ENCODE measurements around the gene APH1A.

APH1A gene

GRCh38 chr1:150288822-150289221 lies 20.0 kb upstream of the APH1A start:
- TF ChIP-seq CEBPB (IDR thresholded peaks at IDR 0.05) (no peak), EGR1 (IDR thresholded peaks at IDR 0.05) (no peak), FOXM1 (IDR thresholded peaks at IDR 0.05; ENCODE audit: borderline replicate concordance, low read depth) (no peak), REST (IDR thresholded peaks at IDR 0.05; ENCODE audit: low read depth) (no peak), USF1 (IDR thresholded peaks at IDR 0.05) (no peak), ZBTB7A (IDR thresholded peaks at IDR 0.05; ENCODE audit: low read depth) (no peak), TCF12 (IDR thresholded peaks at IDR 0.05; ENCODE audit: low read depth) (no peak), EP300 (IDR thresholded peaks at IDR 0.05; ENCODE audit: borderline replicate concordance) (no peak), NFIC (IDR thresholded peaks at IDR 0.05) (no peak), YY1 (IDR thresholded peaks at IDR 0.05; ENCODE audit: low read depth) (no peak), TEAD4 (IDR thresholded peaks at IDR 0.05) (no peak), MAX (IDR thresholded peaks at IDR 0.05) (no peak), CREB1 (IDR thresholded peaks at IDR 0.05; ENCODE audit: low read depth) (no peak), RAD21 (IDR thresholded peaks at IDR 0.05; ENCODE audit: low read depth) (no peak), TAF1 (IDR thresholded peaks at IDR 0.05; ENCODE audit: low read depth) (no peak)

- TF ChIP-seq ZBTB7A (IDR thresholded peaks at IDR 0.05; ENCODE audit: low read depth) (no peak), EP300 (IDR thresholded peaks at IDR 0.05; ENCODE audit: borderline replicate concordance) (no peak), TAF1 (IDR thresholded peaks at IDR 0.05; ENCODE audit: low read depth) (no peak), YY1 (IDR thresholded peaks at IDR 0.05; ENCODE audit: low read depth) (no peak), RAD21 (IDR thresholded peaks at IDR 0.05; ENCODE audit: low read depth) (no peak), USF1 (IDR thresholded peaks at IDR 0.05) (no peak), FOXM1 (IDR thresholded peaks at IDR 0.05; ENCODE audit: borderline replicate concordance, low read depth) (no peak)
Observed at GRCh38 chr1:150288382-150288781, 19.6 kb upstream of the APH1A start.

- TF ChIP-seq EP300 (IDR thresholded peaks at IDR 0.05; ENCODE audit: borderline replicate concordance) = no peak
- TF ChIP-seq USF1 (IDR thresholded peaks at IDR 0.05) = no peak
- TF ChIP-seq TAF1 (IDR thresholded peaks at IDR 0.05; ENCODE audit: low read depth) = no peak
- TF ChIP-seq RAD21 (IDR thresholded peaks at IDR 0.05; ENCODE audit: low read depth) = no peak
- TF ChIP-seq CREB1 (IDR thresholded peaks at IDR 0.05; ENCODE audit: low read depth) = no peak
- TF ChIP-seq TEAD4 (IDR thresholded peaks at IDR 0.05) = no peak
- TF ChIP-seq CEBPB (IDR thresholded peaks at IDR 0.05) = no peak
- TF ChIP-seq YY1 (IDR thresholded peaks at IDR 0.05; ENCODE audit: low read depth) = no peak
Observed at GRCh38 chr1:150283260-150283659, 14.4 kb upstream of the APH1A start.

GRCh38 chr1:150282558-150282958 lies 13.7 kb upstream of the APH1A start:
- TF ChIP-seq TAF1 (IDR thresholded peaks at IDR 0.05; ENCODE audit: low read depth) (0 out of 2 replicates have a peak, but pooled peaks have one; percentile 16), NFIC (IDR thresholded peaks at IDR 0.05) (0 out of 2 replicates have a peak, but pooled peaks have one; percentile 20), MAX (IDR thresholded peaks at IDR 0.05) (peak; percentile 47), CREB1 (IDR thresholded peaks at IDR 0.05; ENCODE audit: low read depth) (no peak), EGR1 (IDR thresholded peaks at IDR 0.05) (0 out of 2 replicates have a peak, but pooled peaks have one; percentile 51), CEBPB (IDR thresholded peaks at IDR 0.05) (no peak), USF1 (IDR thresholded peaks at IDR 0.05) (peak; percentile 64; the same call in 1 of the 2 replicates)

GRCh38 chr1:150281758-150282557 lies 13.1 kb upstream of the APH1A start, which contains the start of gene CIART:
CIART (plus strand) TSS chr1:150282554; CDS start chr1:150283268, 714 bp downstream.
- TF ChIP-seq TEAD4 (IDR thresholded peaks at IDR 0.05) (peak; percentile 16; the same call in 1 of the 2 replicates), FOXM1 (IDR thresholded peaks at IDR 0.05; ENCODE audit: borderline replicate concordance, low read depth) (no peak), REST (IDR thresholded peaks at IDR 0.05; ENCODE audit: low read depth) (no peak), USF1 (IDR thresholded peaks at IDR 0.05) (peak; percentile 89), MAX (IDR thresholded peaks at IDR 0.05) (peak; percentile 94)

Data from Ishikawa (cell line).